ENCODE measurements around the gene TNIK. TPM values are rescaled to one million over a fixed set of nuclear protein-coding genes. Genes with fewer than 3 reads are reported as not detected.
A peak's percentile ranks its signal among the peaks of the same experiment; 100 is the strongest.

The TNIK gene
- total RNA-seq, 1 donor from 2014 or later, result 27.4 TPM

DNA sequence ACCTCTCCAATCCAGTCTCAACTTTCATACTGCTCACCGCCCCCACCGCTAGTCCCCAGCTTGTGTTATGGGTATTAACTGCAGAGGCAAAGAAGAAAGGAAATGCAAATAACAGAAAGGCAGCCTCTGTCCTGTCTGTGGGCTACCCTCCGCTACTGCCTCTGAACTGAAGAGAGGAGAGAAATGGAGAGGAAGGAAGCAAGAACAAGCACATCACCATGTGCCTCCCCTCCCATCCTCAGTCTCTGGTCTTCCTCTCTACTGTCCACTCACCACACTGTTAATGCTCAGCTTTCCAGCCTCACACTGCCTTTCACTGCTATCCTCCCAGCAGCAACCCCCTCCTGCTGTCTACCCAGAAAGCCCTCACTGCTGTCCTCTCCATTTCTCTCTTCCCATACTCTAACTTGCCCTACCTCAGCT is 294.7 kb downstream of the TNIK start:
- Mint-ChIP-seq H3K36me3 (ENCODE audit: low read depth) (peaks cover 61% of the 10 kb centered on the region), H3K4me1 (peaks cover 18% of the 10 kb centered on the region), H3K27me3 (no peaks in the 10 kb centered on the region), H3K9me3 (peaks cover 12% of the 10 kb centered on the region), H3K27ac (peak overlapping the region; percentile 87), H3K4me3 (peak overlapping the region; percentile 68)
- DNase-seq, result no peak
- intact Hi-C loops (cut with micrococcal nuclease), result loop anchor here (5.0 kb wide), 1 partner anchor 327 kb away; no protein-coding TSS in a partner anchor

DNA sequence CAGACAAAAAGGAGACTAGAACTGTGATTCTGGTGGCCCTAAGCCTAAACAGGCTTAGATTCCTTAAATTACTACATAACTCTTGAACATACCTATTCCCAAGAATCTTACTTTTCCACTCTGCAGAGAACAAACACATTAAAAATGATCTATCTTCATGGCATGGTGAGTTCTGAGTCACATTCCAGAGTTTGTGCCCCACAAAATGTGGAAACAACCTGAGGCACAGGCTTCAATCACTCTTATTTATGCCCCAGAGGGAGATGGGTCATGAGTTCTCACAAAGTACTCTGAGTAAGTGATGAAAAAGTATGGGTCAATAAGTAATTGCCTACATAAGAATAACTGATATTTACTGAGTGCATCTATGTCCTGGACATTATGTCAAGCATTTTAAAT is 296.1 kb downstream of the TNIK start:
- no peak overlapping the region for H3K27ac Mint-ChIP-seq
- no peaks in the 10 kb centered on the region for H3K27me3 Mint-ChIP-seq
- DNase-seq, result no peak
- peaks cover 70% of the 10 kb centered on the region for H3K36me3 Mint-ChIP-seq (ENCODE audit: low read depth)
- intact Hi-C loops (cut with micrococcal nuclease), result no loop called here
- H3K4me1 Mint-ChIP-seq, result peaks cover 18% of the 10 kb centered on the region
- no peak overlapping the region for H3K4me3 Mint-ChIP-seq
- H3K9me3 Mint-ChIP-seq, result peaks cover 12% of the 10 kb centered on the region

DNA sequence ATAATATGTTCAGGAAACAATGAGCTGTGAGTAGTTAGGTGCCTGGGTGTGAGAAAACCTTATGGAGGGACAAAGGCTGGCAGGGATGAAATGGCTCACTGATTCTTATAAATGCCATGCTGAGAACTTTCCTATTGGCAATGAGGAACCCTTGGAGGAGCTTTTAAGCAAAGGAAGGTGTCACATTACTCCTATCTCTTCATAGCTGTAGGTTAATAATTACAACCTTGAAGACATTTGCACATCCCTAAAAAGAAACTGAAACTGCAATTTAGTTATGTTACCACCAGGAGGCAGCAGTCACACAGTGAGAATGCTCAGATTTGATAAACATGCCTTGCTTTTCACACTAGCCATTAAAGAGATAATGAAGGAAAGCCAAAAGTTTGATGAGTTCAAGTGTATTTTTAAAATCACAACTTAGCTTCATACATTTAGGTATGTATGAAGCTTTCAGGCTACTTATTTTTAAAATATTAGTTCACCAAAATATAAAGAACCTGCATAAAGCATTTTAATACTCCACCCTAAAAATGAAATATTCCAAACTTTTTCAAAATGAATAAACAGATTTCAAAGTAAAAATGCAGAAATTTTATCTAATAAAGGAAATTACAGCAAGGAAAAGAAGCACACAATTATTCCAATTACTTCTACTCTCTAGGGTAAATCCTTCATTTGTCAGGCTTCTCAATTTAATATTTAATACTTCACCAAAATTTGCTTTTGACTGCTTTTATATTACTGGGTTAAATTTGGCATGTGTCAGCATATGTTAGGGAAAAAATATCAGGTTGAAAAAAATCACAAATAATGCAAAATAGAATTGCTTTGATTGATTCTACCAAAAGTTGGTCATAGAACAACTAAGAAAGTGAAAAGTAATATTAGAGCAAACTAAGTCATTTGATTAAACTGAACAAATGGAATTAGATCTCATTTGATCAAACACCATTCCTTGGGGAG is 296.8 kb downstream of the TNIK start:
- H3K4me3 Mint-ChIP-seq, result no peak overlapping the region
- H3K9me3 Mint-ChIP-seq, result peaks cover 12% of the 10 kb centered on the region
- peaks cover 71% of the 10 kb centered on the region for H3K36me3 Mint-ChIP-seq (ENCODE audit: low read depth)
- intact Hi-C loops (cut with micrococcal nuclease), result loop anchor here (1.0 kb wide), 1 partner anchor 404 kb away; no protein-coding TSS in a partner anchor
- no peak overlapping the region for H3K27ac Mint-ChIP-seq
- H3K4me1 Mint-ChIP-seq, result peaks cover 18% of the 10 kb centered on the region
- DNase-seq, result peak; percentile 70
- H3K27me3 Mint-ChIP-seq, result no peaks in the 10 kb centered on the region

DNA sequence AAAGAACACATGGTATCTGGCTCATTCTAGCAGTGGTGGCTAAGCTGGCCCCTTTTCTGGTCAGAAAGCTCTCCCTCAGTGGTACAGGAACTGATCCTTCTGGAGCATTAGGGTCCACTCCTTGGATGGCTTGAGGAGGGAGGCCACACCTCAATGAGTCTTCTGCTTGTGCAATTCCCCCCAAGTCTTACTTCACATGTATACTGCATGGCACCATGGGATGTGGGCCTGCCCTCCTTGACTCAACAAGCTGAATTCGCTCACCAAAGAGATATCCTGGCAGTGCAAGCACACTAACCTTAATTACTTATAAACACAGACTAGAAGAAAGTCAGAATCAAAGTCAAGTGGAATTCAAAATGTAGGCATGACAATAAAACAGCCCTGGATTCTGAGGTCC is 299.9 kb downstream of the TNIK start:
- Mint-ChIP-seq H3K36me3 (ENCODE audit: low read depth) (peaks cover 60% of the 10 kb centered on the region), H3K4me3 (no peak overlapping the region), H3K4me1 (peaks cover under 1% of the 10 kb centered on the region), H3K27me3 (no peaks in the 10 kb centered on the region), H3K27ac (no peak overlapping the region), H3K9me3 (peaks cover 4% of the 10 kb centered on the region)
- intact Hi-C loops (cut with micrococcal nuclease), result no loop called here
- no peak for DNase-seq

DNA sequence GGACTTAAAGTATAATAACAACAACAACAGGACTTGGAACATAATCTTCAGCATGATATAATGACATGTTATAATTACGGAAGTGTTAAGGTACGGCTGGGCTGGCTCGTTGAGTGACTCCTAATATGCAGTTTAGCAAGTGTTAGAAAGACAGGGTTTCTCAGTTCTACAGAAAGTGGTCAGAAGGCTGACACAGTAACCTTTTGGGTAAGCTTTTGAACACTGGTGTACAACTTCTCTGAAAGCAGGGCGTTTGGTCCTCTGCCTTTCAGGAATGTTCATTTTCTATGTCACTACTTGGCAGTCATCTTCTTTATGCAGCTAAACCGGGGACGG is 300.4 kb downstream of the TNIK start:
- DNase-seq, result no peak
- no peak overlapping the region for H3K4me3 Mint-ChIP-seq
- H3K4me1 Mint-ChIP-seq, result no peaks in the 10 kb centered on the region
- H3K27ac Mint-ChIP-seq, result no peak overlapping the region
- no peaks in the 10 kb centered on the region for H3K27me3 Mint-ChIP-seq
- intact Hi-C loops (cut with micrococcal nuclease), result no loop called here
- H3K36me3 Mint-ChIP-seq (ENCODE audit: low read depth), result peaks cover 62% of the 10 kb centered on the region
- H3K9me3 Mint-ChIP-seq, result peaks cover 4% of the 10 kb centered on the region

DNA sequence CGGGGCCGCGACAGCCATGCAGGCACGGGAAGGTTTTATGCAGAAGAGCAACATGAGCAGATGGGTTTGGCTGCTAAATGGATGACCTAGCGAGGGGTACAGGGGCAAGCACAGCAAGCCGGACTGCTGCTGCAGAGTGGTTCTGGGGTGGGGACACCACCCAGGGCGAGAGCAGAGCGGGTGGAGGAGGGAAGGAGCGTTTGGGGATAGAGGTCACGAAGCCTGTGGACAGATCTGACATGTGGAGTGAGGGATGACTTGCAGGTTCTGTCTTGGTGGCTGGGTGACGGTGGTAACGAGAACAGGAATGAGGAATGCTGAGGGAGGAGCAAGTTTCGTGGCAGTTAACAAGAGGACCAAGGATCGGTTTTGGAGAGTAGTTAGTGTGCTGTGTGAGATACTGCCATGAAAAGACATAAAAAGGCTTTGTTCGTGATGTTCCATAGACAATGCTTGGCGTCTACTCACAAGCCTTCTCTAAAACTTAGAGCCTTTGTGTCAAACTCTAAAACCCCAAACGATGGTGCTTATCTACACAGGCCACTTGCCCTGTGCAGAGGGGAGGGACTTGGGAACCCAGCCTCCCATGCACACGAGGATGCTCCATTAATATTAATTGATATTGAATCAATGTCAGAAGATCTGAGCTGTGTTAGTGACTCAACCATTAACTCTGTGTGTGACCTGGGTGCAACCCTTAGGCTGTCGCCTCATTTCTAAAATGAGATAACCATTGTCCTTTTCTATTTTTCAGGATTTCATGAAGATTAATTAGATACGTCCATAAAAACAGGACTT is 301.0 kb downstream of the TNIK start:
- DNase-seq, result no peak
- Mint-ChIP-seq H3K9me3 (peaks cover 4% of the 10 kb centered on the region), H3K4me3 (no peak overlapping the region), H3K27me3 (no peaks in the 10 kb centered on the region), H3K36me3 (ENCODE audit: low read depth) (peaks cover 56% of the 10 kb centered on the region), H3K27ac (no peak overlapping the region), H3K4me1 (no peaks in the 10 kb centered on the region)
- intact Hi-C loops (cut with micrococcal nuclease), result no loop called here

DNA sequence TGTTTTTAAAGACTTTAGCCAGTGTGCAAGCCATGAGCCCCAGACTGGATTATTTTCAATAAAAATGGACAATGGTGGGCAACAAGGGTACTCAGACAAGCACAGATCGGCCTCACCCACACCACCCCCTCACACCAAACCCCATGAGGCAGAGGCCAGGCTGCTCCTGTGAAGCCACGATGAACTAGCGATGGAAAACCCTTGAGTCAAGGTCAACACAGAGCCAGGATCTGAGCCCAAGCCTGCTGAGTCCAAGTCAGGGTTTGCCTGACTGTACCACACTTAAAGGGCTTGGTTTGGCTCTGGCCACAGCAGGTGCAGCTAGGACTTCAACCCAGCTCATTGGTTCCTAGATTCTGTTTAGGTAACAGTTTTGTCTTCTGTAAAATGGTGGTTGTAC is 302.2 kb downstream of the TNIK start:
- Mint-ChIP-seq H3K4me3 (no peak overlapping the region), H3K27ac (no peak overlapping the region), H3K36me3 (ENCODE audit: low read depth) (peaks cover 54% of the 10 kb centered on the region), H3K27me3 (no peaks in the 10 kb centered on the region), H3K4me1 (no peaks in the 10 kb centered on the region), H3K9me3 (peaks cover under 1% of the 10 kb centered on the region)
- intact Hi-C loops (cut with micrococcal nuclease), result no loop called here
- no peak for DNase-seq

DNA sequence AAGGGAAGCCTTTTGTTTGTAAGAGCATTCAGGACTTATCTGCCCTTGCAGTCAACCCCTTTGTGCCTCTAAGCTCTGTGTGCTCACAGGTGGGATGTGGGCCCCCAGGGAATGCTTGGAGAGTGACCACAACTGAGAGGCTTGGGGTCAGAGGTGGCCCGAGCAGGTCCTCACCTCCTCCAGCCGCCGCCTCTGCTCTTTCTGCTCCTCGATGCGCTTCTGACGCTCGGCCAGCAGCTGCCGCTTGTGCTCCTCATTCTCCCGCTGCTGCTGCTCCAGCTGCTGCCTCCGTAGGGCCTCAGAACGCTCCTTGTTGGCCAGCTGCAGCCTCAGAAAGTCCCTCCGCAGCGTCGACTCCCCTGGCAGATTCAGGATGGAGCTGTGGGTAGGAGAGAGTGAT is 302.9 kb downstream of the TNIK start:
- no peak for DNase-seq
- Mint-ChIP-seq H3K4me3 (no peak overlapping the region), H3K27me3 (no peaks in the 10 kb centered on the region), H3K9me3 (no peaks in the 10 kb centered on the region), H3K4me1 (no peaks in the 10 kb centered on the region), H3K36me3 (ENCODE audit: low read depth) (peaks cover 50% of the 10 kb centered on the region), H3K27ac (no peak overlapping the region)
- intact Hi-C loops (cut with micrococcal nuclease), result no loop called here

DNA sequence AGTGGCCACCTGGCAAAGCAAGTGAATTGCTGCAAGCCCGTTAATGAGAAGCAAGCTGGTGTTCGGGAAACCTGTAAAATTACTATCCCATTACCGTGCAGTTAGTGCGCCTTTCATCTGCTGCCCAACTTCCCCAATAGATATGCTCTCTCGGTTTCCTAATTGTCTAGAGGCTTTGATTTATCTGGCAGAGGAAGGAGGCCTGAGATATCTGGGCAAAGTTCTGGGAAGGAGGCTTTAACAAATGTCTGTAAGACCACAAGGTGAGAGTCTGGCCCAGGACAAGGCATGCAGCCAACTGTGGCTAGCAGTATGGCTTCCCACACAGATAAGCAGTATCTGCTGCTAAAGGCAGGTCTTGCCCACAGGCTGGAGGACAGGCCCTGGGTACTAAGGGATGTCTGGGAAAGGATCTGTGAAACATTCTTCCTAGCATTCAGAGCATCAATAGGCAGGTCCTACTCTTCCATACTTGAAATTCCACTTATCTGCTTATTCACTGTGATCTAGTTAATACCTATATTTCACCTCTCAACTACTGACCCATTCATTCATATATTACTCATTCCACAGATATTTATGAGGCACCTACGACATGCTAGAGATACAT is 303.7 kb downstream of the TNIK start:
- no peak overlapping the region for H3K27ac Mint-ChIP-seq
- intact Hi-C loops (cut with micrococcal nuclease), result no loop called here
- H3K4me1 Mint-ChIP-seq, result no peaks in the 10 kb centered on the region
- no peaks in the 10 kb centered on the region for H3K27me3 Mint-ChIP-seq
- no peak for DNase-seq
- H3K36me3 Mint-ChIP-seq (ENCODE audit: low read depth), result peaks cover 50% of the 10 kb centered on the region
- H3K4me3 Mint-ChIP-seq, result no peak overlapping the region
- H3K9me3 Mint-ChIP-seq, result no peaks in the 10 kb centered on the region

DNA sequence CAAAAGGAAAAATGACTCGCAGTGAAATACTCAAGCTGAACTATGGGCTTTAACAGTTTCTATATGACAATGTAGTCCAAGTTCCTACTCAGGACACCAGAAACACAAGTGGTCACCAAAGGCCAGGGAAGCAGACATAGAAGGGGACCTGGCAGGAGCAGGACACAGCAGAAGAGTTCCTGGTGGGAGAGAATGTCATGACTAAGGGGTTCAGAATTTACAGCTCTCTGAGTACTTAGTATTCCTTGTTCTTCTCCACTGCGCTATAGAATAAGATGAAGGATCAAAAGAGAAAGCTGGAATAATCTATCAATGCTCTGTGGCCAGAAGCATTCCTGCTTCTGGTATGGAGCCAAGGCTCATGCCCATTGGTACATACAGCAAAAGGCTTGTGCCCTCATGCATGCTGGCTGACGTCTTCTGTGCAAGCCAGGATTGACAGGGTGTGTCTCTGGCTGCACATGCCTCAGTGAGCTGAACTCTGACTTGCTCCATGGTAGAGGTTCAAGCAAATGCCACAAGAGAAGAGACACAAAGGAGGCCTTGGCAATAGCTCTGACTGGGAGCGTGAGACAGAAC is 305.0 kb downstream of the TNIK start:
- intact Hi-C loops (cut with micrococcal nuclease), result no loop called here
- Mint-ChIP-seq H3K27ac (no peak overlapping the region), H3K4me1 (no peaks in the 10 kb centered on the region), H3K9me3 (no peaks in the 10 kb centered on the region), H3K36me3 (ENCODE audit: low read depth) (peaks cover 47% of the 10 kb centered on the region), H3K27me3 (no peaks in the 10 kb centered on the region), H3K4me3 (no peak overlapping the region)
- DNase-seq, result no peak

DNA sequence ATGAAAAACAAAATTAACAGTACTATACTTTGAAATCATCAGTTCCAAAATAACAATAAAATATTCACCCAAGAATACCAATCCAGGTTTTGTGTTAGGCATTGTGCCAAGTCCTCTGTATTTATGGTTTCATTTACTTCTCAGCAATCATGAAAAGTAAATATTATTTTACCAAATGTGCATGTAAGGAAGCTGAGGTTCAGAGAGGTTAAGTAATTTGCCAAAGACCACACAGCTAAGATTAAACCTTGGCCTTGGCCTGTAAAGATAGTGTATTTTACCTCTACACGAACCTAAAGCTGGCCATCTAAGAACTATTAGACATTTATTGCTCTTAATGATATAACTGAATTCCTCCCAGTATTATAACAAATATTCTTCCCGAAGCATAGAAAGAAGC is 309.3 kb downstream of the TNIK start:
- H3K4me1 Mint-ChIP-seq, result peaks cover 2% of the 10 kb centered on the region
- H3K9me3 Mint-ChIP-seq, result no peaks in the 10 kb centered on the region
- H3K27ac Mint-ChIP-seq, result no peak overlapping the region
- peaks cover 38% of the 10 kb centered on the region for H3K36me3 Mint-ChIP-seq (ENCODE audit: low read depth)
- no peak for DNase-seq
- H3K27me3 Mint-ChIP-seq, result no peaks in the 10 kb centered on the region
- no peak overlapping the region for H3K4me3 Mint-ChIP-seq
- intact Hi-C loops (cut with micrococcal nuclease), result no loop called here

DNA sequence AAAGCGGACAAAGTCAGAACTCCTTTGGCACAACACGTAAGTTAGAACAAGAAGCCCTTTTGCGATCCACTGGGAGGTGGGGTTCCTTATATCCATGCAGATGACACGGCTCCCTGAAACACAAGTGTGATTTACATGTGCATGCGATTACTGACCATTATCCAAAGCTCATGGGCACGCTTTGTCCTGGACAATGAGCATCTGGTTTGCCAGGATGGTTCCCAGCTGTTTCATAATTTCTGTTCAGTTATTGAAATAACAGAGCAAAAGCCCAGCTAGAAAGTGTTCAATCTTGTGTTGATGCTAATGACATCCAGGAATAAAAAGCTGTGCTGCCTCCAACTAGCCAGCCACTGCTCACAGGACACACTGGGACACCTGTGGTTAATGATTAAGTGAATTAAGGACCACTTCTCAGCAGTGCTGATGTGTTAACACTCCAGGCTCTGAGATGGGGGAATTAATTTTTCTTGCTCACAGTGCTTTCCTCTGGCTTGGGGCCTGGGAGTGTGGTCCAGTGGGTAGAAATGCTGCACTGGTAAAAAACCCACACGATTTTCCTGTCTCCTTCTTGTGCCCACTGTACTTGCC is 310.6 kb downstream of the TNIK start:
- Mint-ChIP-seq H3K27me3 (no peaks in the 10 kb centered on the region), H3K4me3 (no peak overlapping the region), H3K36me3 (ENCODE audit: low read depth) (peaks cover 31% of the 10 kb centered on the region), H3K4me1 (peaks cover 2% of the 10 kb centered on the region), H3K27ac (no peak overlapping the region), H3K9me3 (no peaks in the 10 kb centered on the region)
- peak; percentile 43 for DNase-seq
- intact Hi-C loops (cut with micrococcal nuclease), result no loop called here

DNA sequence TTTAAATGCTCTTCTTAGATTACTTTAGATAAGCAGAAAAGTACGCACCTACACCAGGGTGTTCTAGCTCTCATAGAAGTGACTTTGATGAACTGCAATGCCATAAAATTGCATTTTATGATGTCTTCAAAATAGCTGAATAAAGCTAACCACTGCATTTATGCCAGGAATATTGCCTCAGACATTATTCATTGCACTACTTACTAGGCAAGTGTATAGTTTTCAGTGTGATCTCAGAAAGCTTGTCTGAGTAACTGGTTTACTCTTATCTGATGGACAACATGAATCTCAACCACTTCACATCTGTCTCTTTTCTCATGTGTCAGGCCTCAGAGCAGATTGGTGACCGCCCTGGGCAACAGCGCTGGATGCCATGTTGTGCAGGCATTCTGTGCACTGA is 314.4 kb downstream of the TNIK start:
- no peak for DNase-seq
- peaks cover 33% of the 10 kb centered on the region for H3K36me3 Mint-ChIP-seq (ENCODE audit: low read depth)
- peaks cover 2% of the 10 kb centered on the region for H3K4me1 Mint-ChIP-seq
- H3K27me3 Mint-ChIP-seq, result no peaks in the 10 kb centered on the region
- no peak overlapping the region for H3K4me3 Mint-ChIP-seq
- no peaks in the 10 kb centered on the region for H3K9me3 Mint-ChIP-seq
- intact Hi-C loops (cut with micrococcal nuclease), result no loop called here
- no peak overlapping the region for H3K27ac Mint-ChIP-seq

Measured in activated CD4-positive, alpha-beta T cell treated with anti-CD3 and anti-CD28 coated beads, Interleukin-2, amount 10 ng/mL, durations not matched to agents 24 days and 14 days (primary cell).